Body of pancreas (tissue), 4 donors: ENCODE results near the gene PPP5C.

Source experiments
- POLR2A ChIP-seq, 3 donors: fragments of 450-650 bp; IDR thresholded peaks; one replicate each; pipeline ENCODE4 v1.6.1; 2016; ENCODE audit warnings: antibody characterized with exemption in 3 of 3, mild to moderate bottlenecking in 2 of 3
- TF ChIP-seq, protein P1 (sequence below), 7 experiments: fragments of 450-650 bp in 4 of 7; fragments of 200-600 bp in 3 of 7; sonication (generic) in 3 of 7; IDR thresholded peaks; one replicate each; pipeline ENCODE4 v1.5.1; 2016 to 2019; ENCODE audit warnings: antibody characterized with exemption in 7 of 7

DNA sequence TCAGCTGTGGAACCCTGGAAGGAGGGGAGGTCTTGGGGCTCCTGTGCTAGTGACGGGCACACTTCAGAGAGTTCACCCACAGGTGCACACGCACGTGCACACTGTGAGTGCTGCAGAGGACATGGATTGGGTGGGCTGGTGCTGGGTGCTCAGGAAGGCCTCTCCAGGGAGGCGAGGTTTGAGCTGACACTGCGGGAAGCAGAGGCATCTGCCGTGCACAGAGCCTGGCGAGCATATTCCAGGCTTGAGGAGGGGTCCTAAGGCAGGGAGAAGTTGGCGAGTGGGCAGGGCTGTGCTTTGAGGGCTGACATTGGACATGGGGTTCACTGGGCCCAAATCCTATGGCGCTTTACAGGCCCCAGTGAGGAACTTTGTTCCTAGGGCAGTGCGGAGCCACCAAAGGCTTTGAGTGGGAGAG, 40.8 kb downstream of the PPP5C start:
- TF ChIP-seq POLR2A (IDR thresholded peaks at IDR 0.05): no peak
- TF ChIP-seq, protein P1, sequence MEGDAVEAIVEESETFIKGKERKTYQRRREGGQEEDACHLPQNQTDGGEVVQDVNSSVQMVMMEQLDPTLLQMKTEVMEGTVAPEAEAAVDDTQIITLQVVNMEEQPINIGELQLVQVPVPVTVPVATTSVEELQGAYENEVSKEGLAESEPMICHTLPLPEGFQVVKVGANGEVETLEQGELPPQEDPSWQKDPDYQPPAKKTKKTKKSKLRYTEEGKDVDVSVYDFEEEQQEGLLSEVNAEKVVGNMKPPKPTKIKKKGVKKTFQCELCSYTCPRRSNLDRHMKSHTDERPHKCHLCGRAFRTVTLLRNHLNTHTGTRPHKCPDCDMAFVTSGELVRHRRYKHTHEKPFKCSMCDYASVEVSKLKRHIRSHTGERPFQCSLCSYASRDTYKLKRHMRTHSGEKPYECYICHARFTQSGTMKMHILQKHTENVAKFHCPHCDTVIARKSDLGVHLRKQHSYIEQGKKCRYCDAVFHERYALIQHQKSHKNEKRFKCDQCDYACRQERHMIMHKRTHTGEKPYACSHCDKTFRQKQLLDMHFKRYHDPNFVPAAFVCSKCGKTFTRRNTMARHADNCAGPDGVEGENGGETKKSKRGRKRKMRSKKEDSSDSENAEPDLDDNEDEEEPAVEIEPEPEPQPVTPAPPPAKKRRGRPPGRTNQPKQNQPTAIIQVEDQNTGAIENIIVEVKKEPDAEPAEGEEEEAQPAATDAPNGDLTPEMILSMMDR (IDR thresholded peaks at IDR 0.05): no peak
